ENCODE data around the gene SYNCRIP.

GRCh38 chr6:85684133-85684808 lies 41.6 kb upstream of the SYNCRIP start:
- TF ChIP-seq EZH2 (IDR thresholded peaks at IDR 0.05; ENCODE audit: low read depth) (no peak), CTCF (conservative IDR thresholded peaks at IDR 0.05) (no peak)
